HG03039 (cell line): ENCODE data around the gene MED26.
"Not testable (repeated sequence)": the region's sequence is repeated elsewhere in the genome, so short reads cannot be mapped to it uniquely, and the experiment has no call there.

ENCODE experiments used
- ATAC-seq: cut with Tn5 transposase; IDR thresholded peaks from one replicate; pipeline ENCODE4 v1.9.1; 2021; ENCODE audit warnings: mild to moderate bottlenecking, moderate library complexity; ENCODE audit not compliant: unreplicated experiment

Gene MED26

GRCh38 chr19:16628183-16628983 is at the start of gene MED26:
Gene MED26 (minus strand): TSS chr19:16628204. CDS start chr19:16627943, 261 bp downstream.
- peak; percentile 84 for ATAC-seq

GRCh38 chr19:16677055-16677454 is 49.1 kb upstream of the MED26 start:
- no peak for ATAC-seq

GRCh38 chr19:16676101-16676798 is 48.2 kb upstream of the MED26 start:
- no peak for ATAC-seq

GRCh38 chr19:16673839-16674238 is 45.8 kb upstream of the MED26 start:
- not testable (repeated sequence) for ATAC-seq

GRCh38 chr19:16673231-16673630 is 45.2 kb upstream of the MED26 start:
- ATAC-seq = no peak

- no peak for ATAC-seq
These were observed 43.8 kb upstream of the MED26 start for GRCh38 chr19:16671652-16672274.

- ATAC-seq = no peak
These were observed 42.3 kb upstream of the MED26 start for GRCh38 chr19:16670291-16670690.

GRCh38 chr19:16668702-16669101 is 40.7 kb upstream of the MED26 start:
- not testable (repeated sequence) for ATAC-seq

GRCh38 chr19:16668176-16668575 is 40.2 kb upstream of the MED26 start:
- ATAC-seq = no peak

- ATAC-seq = no peak
These were observed 33.6 kb upstream of the MED26 start for GRCh38 chr19:16661480-16662034.

GRCh38 chr19:16660763-16661479 is 32.9 kb upstream of the MED26 start, which contains the start of gene TMEM38A:
Gene TMEM38A (plus strand): TSS chr19:16661139. CDS start chr19:16661218, 79 bp downstream.
- peak; percentile 20 for ATAC-seq

GRCh38 chr19:16659832-16660708 is 32.1 kb upstream of the MED26 start, which contains the start of gene SMIM7:
Gene SMIM7 (minus strand): TSS chr19:16660144. CDS start chr19:16660110, 34 bp downstream.
- peak; percentile 89 for ATAC-seq

- no peak for ATAC-seq
These were observed 31.4 kb upstream of the MED26 start for GRCh38 chr19:16659464-16659831.

- no peak for ATAC-seq
These were observed 29.4 kb upstream of the MED26 start for GRCh38 chr19:16657384-16657783.

GRCh38 chr19:16655727-16656126 is 27.7 kb upstream of the MED26 start:
- ATAC-seq = no peak

- no peak for ATAC-seq
These were observed 26.6 kb upstream of the MED26 start for GRCh38 chr19:16654627-16655026.

GRCh38 chr19:16654140-16654539 is 26.1 kb upstream of the MED26 start:
- no peak for ATAC-seq

- no peak for ATAC-seq
These were observed 24.9 kb upstream of the MED26 start for GRCh38 chr19:16652854-16653253.

- not testable (repeated sequence) for ATAC-seq
These were observed 23.6 kb upstream of the MED26 start for GRCh38 chr19:16651421-16652188.
